Measurements from ENCODE around the gene SLC25A52. TPM values are rescaled to one million over a fixed set of nuclear protein-coding genes. Genes with fewer than 3 reads are reported as not detected.
"Not testable (repeated sequence)": the region's sequence is repeated elsewhere in the genome, so short reads cannot be mapped to it uniquely, and the experiment has no call there.

Gene SLC25A52
- total RNA-seq, 1 experiment from 2014 or later, result not detected

GRCh38 chr18:31801078-31801477 is 40.4 kb upstream of the SLC25A52 start:
- Mint-ChIP-seq H3K27ac (no peak overlapping the region), H3K4me1 (peaks cover 5% of the 10 kb centered on the region; the same call in 1 of the 2 replicates), H3K9me3 (peaks cover 3% of the 10 kb centered on the region; the same call in 1 of the 2 replicates), H3K4me3 (no peak overlapping the region), H3K36me3 (no peaks in the 10 kb centered on the region), H3K27me3 (ENCODE audit: low read depth) (no peaks in the 10 kb centered on the region; the same call in 1 of the 2 replicates)
- no peak for TF ChIP-seq ELF4 (CRISPR knock-in tag; IDR thresholded peaks at IDR 0.05; ENCODE audit: low read depth)
- TF ChIP-seq CBFB (CRISPR knock-in tag; IDR thresholded peaks at IDR 0.05; ENCODE audit: low read depth), result no peak
- no peak for TF ChIP-seq RORB (CRISPR knock-in tag; IDR thresholded peaks at IDR 0.05)
- no peak for TF ChIP-seq SOX15 (CRISPR knock-in tag; IDR thresholded peaks at IDR 0.05)
- TF ChIP-seq FOXK1 (CRISPR knock-in tag; IDR thresholded peaks at IDR 0.05), result no peak
- no peak for TF ChIP-seq ZNF138 (CRISPR knock-in tag; conservative IDR thresholded peaks at IDR 0.05)
- no peak for TF ChIP-seq GABPB1 (CRISPR knock-in tag; IDR thresholded peaks at IDR 0.05)
- TF ChIP-seq MAX (CRISPR knock-in tag; IDR thresholded peaks at IDR 0.05), result no peak
- TF ChIP-seq GRHL2 (CRISPR knock-in tag; IDR thresholded peaks at IDR 0.05; ENCODE audit: insufficient replicate concordance, severe bottlenecking), result no peak
- TF ChIP-seq AR (CRISPR knock-in tag; IDR thresholded peaks at IDR 0.05), result no peak
- no peak for TF ChIP-seq NFE2L1 (CRISPR knock-in tag; IDR thresholded peaks at IDR 0.05)
- no peak for TF ChIP-seq NFYB (CRISPR knock-in tag; conservative IDR thresholded peaks at IDR 0.05; ENCODE audit: low read depth)
- no peak for TF ChIP-seq SMAD4 (CRISPR knock-in tag; IDR thresholded peaks at IDR 0.05)
- no peak for TF ChIP-seq TEAD1 (CRISPR knock-in tag; IDR thresholded peaks at IDR 0.05)
- TF ChIP-seq IRF1 (CRISPR knock-in tag; IDR thresholded peaks at IDR 0.05), result no peak
- no peak for TF ChIP-seq E2F1 (CRISPR knock-in tag; IDR thresholded peaks at IDR 0.05)
- no peak for TF ChIP-seq ZBTB43 (CRISPR knock-in tag; IDR thresholded peaks at IDR 0.05)
- TF ChIP-seq ERG (CRISPR knock-in tag; IDR thresholded peaks at IDR 0.05), result no peak
- no peak for TF ChIP-seq JUN (CRISPR knock-in tag; IDR thresholded peaks at IDR 0.05)
- POLR2A ChIA-PET, result interaction anchor here (1.3 kb wide), 1 partner anchor 34 kb away, joined by 3 read pairs; no protein-coding TSS in a partner anchor
- CTCF ChIA-PET, result no interaction called here
- ATAC-seq, result no peak
- no peak for DNase-seq (ENCODE audit: low spot score)

GRCh38 chr18:31799257-31799656 is 38.6 kb upstream of the SLC25A52 start:
- peaks cover 13% of the 10 kb centered on the region for H3K9me3 Mint-ChIP-seq
- CTCF ChIA-PET, result interaction anchor here (0.7 kb wide), 1 partner anchor 67 kb away, joined by 3 read pairs; no protein-coding TSS in a partner anchor
- POLR2A ChIA-PET; H3K4me3 Mint-ChIP-seq; H3K27ac Mint-ChIP-seq; ATAC-seq; DNase-seq (ENCODE audit: low spot score); H3K27me3 Mint-ChIP-seq (ENCODE audit: low read depth): not testable (repeated sequence)
- peaks cover 11% of the 10 kb centered on the region for H3K36me3 Mint-ChIP-seq
- H3K4me1 Mint-ChIP-seq, result peaks cover 10% of the 10 kb centered on the region

All from WTC11 (cell line).